SKM-1 treated with dmso at 0.1 percent for 144 hours (cell line): ENCODE data around the gene IFT25.
"Not testable (repeated sequence)": the region's sequence is repeated elsewhere in the genome, so short reads cannot be mapped to it uniquely, and the experiment has no call there.

Source experiments
- DNase-seq: peaks from one replicate; lab custom pipeline; 2025; ENCODE audit not compliant: unreplicated experiment; lab: John Stamatoyannopoulos, UW

IFT25 gene

DNA sequence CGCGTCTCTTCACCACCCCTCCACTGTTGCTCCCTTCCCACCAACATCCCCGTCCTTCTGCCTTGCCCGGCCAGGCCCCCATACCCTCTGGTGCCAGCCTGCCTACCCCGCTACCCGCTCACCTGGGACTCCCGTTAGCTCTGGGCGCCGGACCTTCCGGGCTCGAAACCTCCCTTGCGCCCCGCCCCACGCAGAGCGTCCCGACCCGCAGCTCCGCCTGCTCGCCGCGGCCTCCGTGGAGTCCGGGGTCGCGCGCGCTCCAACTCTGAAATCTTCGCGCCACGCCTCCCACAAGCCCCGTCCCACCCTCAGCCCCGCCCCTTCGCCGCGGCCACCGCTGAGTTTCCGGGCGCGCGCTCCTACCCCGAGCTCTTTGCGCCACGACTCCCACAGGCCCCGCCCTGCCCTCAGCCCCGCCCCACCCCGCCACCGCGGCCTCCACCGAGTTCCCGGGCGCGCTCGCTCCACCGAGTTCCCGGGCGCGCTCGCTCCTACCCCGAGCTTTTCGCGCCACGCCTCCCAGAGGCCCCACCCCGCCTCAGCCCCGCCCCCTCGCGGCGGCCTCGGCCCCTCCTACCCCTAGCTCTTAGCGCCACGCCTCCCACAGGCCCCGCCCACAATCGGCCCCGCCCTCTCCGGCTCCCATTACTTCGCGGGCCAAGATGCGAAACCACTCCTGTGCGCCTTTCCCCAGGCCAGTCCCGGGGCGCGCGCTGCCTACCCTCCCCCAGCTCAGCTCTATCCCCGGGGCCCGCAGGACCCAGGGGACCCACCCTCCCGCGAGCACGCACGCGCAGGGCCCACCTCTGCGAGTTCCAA lies at the start of gene IFT25:
TSS of gene IFT25 (minus strand) at position 267 of the 819 bp plus-strand sequence. CDS start 5,617 bp downstream, outside the sequence.
- DNase-seq, result peak; percentile 85

- not testable (repeated sequence) for DNase-seq
Observed at GRCh38 chr1:53994516-53994915, 49.0 kb upstream of the IFT25 start.

- no peak for DNase-seq
Observed at GRCh38 chr1:53992085-53992874, 46.8 kb upstream of the IFT25 start.

DNA sequence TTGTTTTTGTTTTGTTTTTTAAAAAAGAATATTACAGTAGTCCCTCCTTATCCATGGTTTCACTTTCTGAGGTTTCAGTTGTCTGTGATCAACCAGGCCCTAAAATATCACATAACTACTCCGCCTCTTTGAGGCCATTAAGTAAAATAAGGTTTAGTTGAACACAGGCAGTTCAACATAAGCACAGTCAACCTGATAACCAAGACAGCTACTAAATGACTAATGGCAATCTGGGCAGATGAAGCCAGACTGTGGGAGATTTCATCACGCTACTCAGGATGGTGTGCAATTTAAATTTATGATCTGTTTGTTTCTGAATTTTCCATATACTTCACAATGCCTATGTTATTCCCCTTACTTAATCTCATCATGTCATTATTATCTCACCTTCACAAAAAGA lies 42.4 kb upstream of the IFT25 start:
- no peak for DNase-seq

DNA sequence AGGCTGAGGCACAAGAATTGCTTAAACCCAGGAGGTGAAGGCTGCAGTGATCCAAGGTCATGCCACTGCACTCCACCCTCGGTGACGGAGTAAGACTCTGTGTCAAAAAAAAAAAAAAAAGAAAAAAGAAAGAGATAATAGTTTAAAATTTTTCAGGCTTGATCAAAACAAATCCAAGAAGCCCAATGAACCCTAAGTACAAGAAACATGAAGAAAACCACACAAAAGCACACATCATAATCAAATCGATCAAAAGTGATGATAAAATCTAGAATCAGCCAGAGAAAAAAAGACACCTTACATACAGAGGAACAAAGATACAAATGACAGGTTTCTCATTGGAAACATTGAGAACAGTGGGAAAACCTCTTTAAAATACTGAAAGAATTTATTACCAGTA lies 41.0 kb upstream of the IFT25 start:
- no peak for DNase-seq

DNA sequence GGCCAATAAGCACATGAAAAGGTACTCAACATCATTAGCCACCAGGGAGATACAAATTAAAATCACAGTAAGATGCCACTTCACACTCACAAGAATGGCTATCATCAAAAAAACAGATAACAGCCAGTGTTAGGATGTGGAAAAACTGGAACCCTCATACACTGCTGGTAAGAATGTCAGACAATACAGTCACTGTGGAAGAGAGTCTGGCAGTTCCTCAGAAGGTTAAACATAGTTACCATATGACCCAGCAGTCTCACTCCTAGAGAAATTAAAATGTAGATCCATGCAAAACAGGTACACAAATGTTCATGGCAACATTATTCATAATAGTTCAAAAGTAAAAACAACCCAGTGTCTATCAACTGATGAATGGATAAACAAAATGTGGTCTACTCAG lies 39.2 kb upstream of the IFT25 start:
- DNase-seq, result no peak

DNA sequence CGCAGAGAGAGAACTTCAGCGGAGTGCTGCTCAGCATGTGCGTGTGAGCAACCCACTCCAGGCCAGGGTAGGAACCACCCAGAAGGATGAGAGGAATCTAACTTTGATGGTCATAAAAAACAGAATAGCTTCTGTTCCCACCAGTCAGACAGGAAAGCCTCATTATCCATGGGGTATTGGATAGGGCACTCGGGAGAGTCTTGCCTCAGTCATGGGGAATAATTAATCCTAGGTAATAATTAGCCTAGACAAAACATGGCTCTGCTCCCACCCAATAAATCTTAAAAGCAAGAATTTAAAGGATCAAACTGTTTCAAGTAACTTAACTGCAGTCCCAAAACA lies 37.2 kb upstream of the IFT25 start:
- DNase-seq, result no peak

- DNase-seq, result peak; percentile 65
Observed at GRCh38 chr1:53982034-53982762, 36.7 kb upstream of the IFT25 start.

- no peak for DNase-seq
Observed at GRCh38 chr1:53981220-53981619, 35.7 kb upstream of the IFT25 start.

GRCh38 chr1:53979712-53980450 lies 34.4 kb upstream of the IFT25 start:
- DNase-seq, result no peak

DNA sequence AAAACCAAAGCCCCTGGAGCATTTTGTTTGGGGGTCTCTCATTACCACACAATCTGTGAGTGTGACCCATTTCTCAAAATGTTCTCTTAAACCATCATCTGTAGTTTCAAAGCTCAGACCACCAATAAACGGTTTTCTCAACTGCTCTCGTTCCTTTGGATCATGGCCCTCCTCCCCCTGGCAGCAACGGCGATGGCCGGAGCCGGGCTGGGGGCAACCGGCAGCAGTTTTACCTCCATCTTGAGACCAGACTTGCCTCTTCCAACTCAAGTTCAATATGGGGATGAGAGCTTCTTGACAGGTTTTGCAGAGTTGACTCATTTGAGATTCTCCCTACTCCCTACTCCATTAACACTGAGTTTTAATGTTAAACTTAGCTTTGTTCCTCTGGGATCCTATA lies 30.4 kb upstream of the IFT25 start:
- DNase-seq, result no peak

DNA sequence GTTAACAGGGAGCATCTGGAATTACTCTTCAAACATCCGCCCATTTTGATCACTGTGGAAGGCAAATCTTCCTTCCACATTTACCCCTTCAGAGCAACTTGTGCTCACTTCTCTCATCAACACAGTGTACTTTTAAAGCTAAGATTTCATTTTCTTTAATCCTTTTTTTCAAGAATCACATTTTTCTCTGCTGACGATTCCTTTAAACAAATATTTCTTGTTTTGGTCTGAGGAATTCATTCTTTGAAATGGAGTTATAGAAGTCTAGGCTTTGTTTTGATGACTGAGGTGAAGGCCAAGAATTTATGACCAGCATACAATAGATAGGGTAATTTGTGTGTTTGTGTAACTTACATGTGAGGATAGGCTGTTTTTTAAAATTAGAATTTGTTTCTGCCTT lies 26.2 kb upstream of the IFT25 start:
- DNase-seq, result no peak

GRCh38 chr1:53969323-53969722 lies 23.8 kb upstream of the IFT25 start:
- not testable (repeated sequence) for DNase-seq

GRCh38 chr1:53968125-53968513 lies 22.6 kb upstream of the IFT25 start:
- DNase-seq, result no peak

GRCh38 chr1:53967409-53968124 lies 22.1 kb upstream of the IFT25 start:
- DNase-seq, result no peak

- DNase-seq, result no peak
Observed at GRCh38 chr1:53966794-53967193, 21.3 kb upstream of the IFT25 start.

DNA sequence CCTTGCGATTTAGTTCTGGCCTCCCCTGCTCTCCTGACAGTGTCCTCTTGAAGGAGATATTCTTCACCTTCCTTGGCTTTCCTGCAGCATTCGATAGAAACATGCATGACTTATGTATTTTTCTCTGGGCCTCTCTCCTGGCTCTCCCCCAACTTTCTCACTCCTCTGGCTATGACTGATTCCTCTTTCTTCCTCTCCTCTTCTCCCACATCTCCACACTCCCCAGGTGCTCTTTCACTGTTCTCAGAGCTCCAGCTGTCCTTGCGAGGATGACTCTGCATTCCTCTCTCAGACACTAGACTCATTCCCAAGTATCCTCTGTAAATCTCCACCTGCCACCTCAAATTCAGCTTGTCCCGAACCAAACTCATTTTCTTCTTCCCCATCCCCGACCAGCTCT lies 18.6 kb upstream of the IFT25 start:
- no peak for DNase-seq

DNA sequence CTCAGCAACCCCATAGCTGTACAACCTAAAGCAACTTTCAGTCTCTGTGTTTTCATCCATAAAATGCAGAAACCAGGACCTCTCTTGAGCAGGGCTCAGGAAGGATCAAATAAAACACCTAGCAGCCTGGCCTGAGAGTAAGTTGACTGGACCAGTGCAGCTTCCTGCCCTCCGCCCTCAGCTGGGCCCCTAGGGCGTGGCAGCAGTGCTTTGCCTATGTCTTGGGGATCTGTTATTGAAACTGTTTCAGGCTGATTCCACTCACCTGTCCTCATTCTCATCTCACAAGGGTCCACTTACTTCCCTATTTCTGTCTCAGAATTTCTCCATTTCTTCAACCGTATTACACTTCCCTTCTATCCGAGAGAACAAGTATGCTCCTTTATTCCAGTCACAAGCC lies 18.0 kb upstream of the IFT25 start:
- DNase-seq, result no peak

DNA sequence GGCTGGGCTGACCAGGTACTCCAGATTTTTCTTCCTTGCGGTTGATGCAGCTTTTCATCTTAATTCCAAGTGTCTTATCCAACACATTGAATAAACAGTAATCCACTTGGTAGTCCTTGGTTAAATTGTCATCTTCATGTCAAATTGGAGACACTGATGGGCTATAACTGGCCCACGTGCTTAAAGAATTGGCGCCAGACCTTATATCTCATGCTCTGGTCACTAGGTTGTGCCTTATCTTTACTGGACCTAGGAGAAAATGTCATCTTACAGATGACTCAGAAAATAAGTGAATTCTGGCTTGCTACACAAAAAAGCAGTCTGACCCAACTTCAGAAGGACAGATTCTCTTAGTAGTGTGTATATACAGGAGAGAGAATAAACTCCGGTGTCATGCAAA lies 16.9 kb upstream of the IFT25 start:
- no peak for DNase-seq

GRCh38 chr1:53959664-53960250 lies 14.3 kb upstream of the IFT25 start:
- DNase-seq, result peak; percentile 45
